Neural progenitor cell (in vitro differentiated cells): ENCODE results near the gene LIPI. TPM values are rescaled to one million over a fixed set of nuclear protein-coding genes. Genes with fewer than 3 reads are reported as not detected.

ENCODE experiments used
- DNase-seq: peaks from one replicate; pipeline ENCODE4 v3.0.0-alpha.2; 2016; ENCODE audit warnings: low spot score
- H2AFZ ChIP-seq: fragments of 200-600 bp; sonication (generic); replicated peaks from 2 replicates; pipeline ENCODE4 v1.6.1; 2016; ENCODE audit warnings: antibody characterized with exemption
- H3F3A ChIP-seq: fragments of 200-600 bp; sonication (generic); 2 replicates; pipeline ENCODE4 v1.6.1; 2016; ENCODE audit warnings: antibody characterized with exemption, low read depth
- H3K27ac ChIP-seq: fragments of 200-600 bp; sonication (generic); 2 replicates; pipeline ENCODE4 v1.5.1; 2016; ENCODE audit warnings: mild to moderate bottlenecking
- H3K27me3 ChIP-seq: fragments of 200-600 bp; sonication (generic); 2 replicates; pipeline ENCODE4 v1.6.1; 2016; ENCODE audit warnings: mild to moderate bottlenecking, moderate library complexity
- H3K36me3 ChIP-seq: fragments of 200-600 bp; sonication (generic); 2 replicates; pipeline ENCODE4 v1.5.1; 2016
- H3K4me1 ChIP-seq: fragments of 200-600 bp; sonication (generic); 2 replicates; pipeline ENCODE4 v1.6.1; 2016; ENCODE audit warnings: mixed run types
- H3K4me2 ChIP-seq: fragments of 200-600 bp; sonication (generic); 2 replicates; pipeline ENCODE4 v1.6.1; 2016
- H3K4me3 ChIP-seq: fragments of 200-600 bp; sonication (generic); 2 replicates; pipeline ENCODE4 v1.5.1; 2016
- H3K79me2 ChIP-seq: fragments of 200-600 bp; sonication (generic); 2 replicates; pipeline ENCODE4 v1.6.1; 2016; ENCODE audit warnings: low read depth
- H3K9ac ChIP-seq: fragments of 200-600 bp; sonication (generic); 2 replicates; pipeline ENCODE4 v1.6.1; 2016
- H3K9me3 ChIP-seq: fragments of 200-600 bp; sonication (generic); 2 replicates; pipeline ENCODE4 v1.5.1; 2016; ENCODE audit warnings: low read depth
- H4K20me1 ChIP-seq: fragments of 200-600 bp; sonication (generic); 2 replicates; pipeline ENCODE4 v1.6.1; 2016; ENCODE audit warnings: low read depth
- H3K27ac Mint-ChIP-seq: 3 replicates; pipeline ENCODE4 v1.8.0; 2021; ENCODE audit warnings: mixed read lengths
- H3K27me3 Mint-ChIP-seq: 2 replicates; pipeline ENCODE4 v1.8.0; 2022; ENCODE audit warnings: low read depth, mild to moderate bottlenecking, inconsistent platforms, moderate library complexity, mixed read lengths; ENCODE audit not compliant: insufficient read depth
- H3K36me3 Mint-ChIP-seq: 3 replicates; pipeline ENCODE4 v1.8.0; 2021; ENCODE audit warnings: mixed read lengths
- H3K4me1 Mint-ChIP-seq: 3 replicates; pipeline ENCODE4 v1.8.0; 2021; ENCODE audit warnings: mixed read lengths
- H3K4me3 Mint-ChIP-seq: 3 replicates; pipeline ENCODE4 v1.8.0; 2021; ENCODE audit warnings: mild to moderate bottlenecking, moderate library complexity, mixed read lengths
- H3K9me3 Mint-ChIP-seq: 3 replicates; pipeline ENCODE4 v1.8.0; 2020; ENCODE audit warnings: mixed read lengths
- CTCF ChIP-seq: fragments of 200-600 bp; sonication (generic); IDR thresholded peaks from 2 replicates; pipeline ENCODE4 v1.5.1; 2017; ENCODE audit warnings: antibody characterized with exemption, mild to moderate bottlenecking
- EZH2 ChIP-seq: fragments of 200-600 bp; sonication (generic); IDR thresholded peaks from 2 replicates; pipeline ENCODE4 v1.6.1; 2017; ENCODE audit warnings: antibody characterized with exemption, mild to moderate bottlenecking, moderate library complexity
- EZH2phosphoT487 ChIP-seq: fragments of 200-600 bp; sonication (generic); IDR thresholded peaks from 2 replicates; pipeline ENCODE4 v1.6.1; 2017; ENCODE audit warnings: antibody characterized with exemption
- total RNA-seq: library from RNA; depleted of rRNA; stranded (reverse); fragments of >200 nt; gene quantifications from 2 replicates; pipeline ENCODE4 v1.2.3, GENCODE V29; 2015; ENCODE audit warnings: low replicate concordance

Gene LIPI
- total RNA-seq, 1 donor from 2014 or later = not detected

GRCh38 chr21:14076143-14076806 is 134.5 kb downstream of the LIPI start:
- no peak overlapping the region for H3K4me3 ChIP-seq
- peaks cover 17% of the 10 kb centered on the region for H3F3A ChIP-seq
- H3K27me3 ChIP-seq = no peaks in the 10 kb centered on the region
- peaks cover 63% of the 10 kb centered on the region for H3K9me3 Mint-ChIP-seq
- H3K36me3 ChIP-seq = no peaks in the 10 kb centered on the region
- no peak overlapping the region for H3K4me2 ChIP-seq
- H3K79me2 ChIP-seq = no peaks in the 10 kb centered on the region
- H3K27ac Mint-ChIP-seq = no peak overlapping the region
- no peak for DNase-seq
- H3K4me1 ChIP-seq = peaks cover 16% of the 10 kb centered on the region
- no peak overlapping the region for H3K27ac ChIP-seq
- peaks cover 7% of the 10 kb centered on the region for H3K36me3 Mint-ChIP-seq
- no peak overlapping the region for H3K4me3 Mint-ChIP-seq
- no peaks in the 10 kb centered on the region for H3K9me3 ChIP-seq
- no peak overlapping the region for H2AFZ ChIP-seq
- no peaks in the 10 kb centered on the region for H4K20me1 ChIP-seq
- H3K27me3 Mint-ChIP-seq = peaks cover 9% of the 10 kb centered on the region
- H3K9ac ChIP-seq = no peak overlapping the region
- TF ChIP-seq EZH2 (no peak), EZH2phosphoT487 (no peak), CTCF (no peak)
- H3K4me1 Mint-ChIP-seq = peaks cover 11% of the 10 kb centered on the region

DNA sequence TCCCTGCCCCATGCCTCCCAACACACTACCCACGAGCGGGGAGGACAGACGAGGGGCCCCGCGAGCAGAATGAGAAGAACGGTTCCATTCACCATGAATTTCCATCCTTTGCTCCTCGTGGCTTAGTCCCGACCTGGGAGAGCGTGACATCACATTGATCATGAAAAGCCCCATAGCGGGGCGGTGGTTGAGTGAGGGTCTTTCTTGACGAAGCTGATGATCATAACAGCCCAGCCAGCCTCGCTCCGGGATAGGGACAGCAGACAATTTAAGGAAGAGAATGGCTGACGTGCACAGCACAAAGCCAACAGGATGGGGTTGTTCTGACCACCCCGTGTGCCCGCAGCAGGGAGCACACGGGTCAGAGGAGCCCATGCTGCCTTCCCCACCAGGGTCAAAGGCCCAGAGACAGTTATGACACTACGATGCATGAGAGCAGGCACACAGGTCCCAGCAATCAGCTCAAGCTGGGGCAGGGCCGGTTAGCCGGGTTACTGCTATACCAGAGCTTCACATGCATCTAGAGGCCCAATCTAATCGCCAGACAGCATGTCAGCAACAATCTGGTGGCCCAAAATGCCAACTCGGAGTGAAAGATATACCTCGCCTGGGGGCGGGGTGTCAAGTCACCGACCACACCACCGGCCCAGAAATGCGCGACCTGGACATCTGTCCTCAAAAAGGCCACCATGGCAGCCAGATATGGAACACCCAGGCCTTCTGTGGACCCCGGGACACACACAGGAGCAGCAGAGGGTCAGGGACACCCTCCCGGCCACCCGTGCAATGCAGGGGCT is 135.2 kb downstream of the LIPI start:
- H3K4me1 Mint-ChIP-seq = peaks cover 8% of the 10 kb centered on the region
- peaks cover 9% of the 10 kb centered on the region for H3K27me3 Mint-ChIP-seq
- Histone ChIP-seq H3K36me3 (no peaks in the 10 kb centered on the region), H3F3A (peaks cover 11% of the 10 kb centered on the region), H3K27ac (no peak overlapping the region), H3K9me3 (no peaks in the 10 kb centered on the region), H3K79me2 (no peaks in the 10 kb centered on the region), H3K9ac (no peak overlapping the region), H3K4me3 (no peak overlapping the region), H3K4me1 (peaks cover 9% of the 10 kb centered on the region), H3K4me2 (no peak overlapping the region), H4K20me1 (no peaks in the 10 kb centered on the region), H2AFZ (no peak overlapping the region), H3K27me3 (no peaks in the 10 kb centered on the region)
- peaks cover 62% of the 10 kb centered on the region for H3K9me3 Mint-ChIP-seq
- H3K36me3 Mint-ChIP-seq = peaks cover 7% of the 10 kb centered on the region
- no peak overlapping the region for H3K27ac Mint-ChIP-seq
- DNase-seq = no peak
- TF ChIP-seq CTCF = no peak
- TF ChIP-seq EZH2 = no peak
- TF ChIP-seq EZH2phosphoT487 = no peak
- H3K4me3 Mint-ChIP-seq = no peak overlapping the region

DNA sequence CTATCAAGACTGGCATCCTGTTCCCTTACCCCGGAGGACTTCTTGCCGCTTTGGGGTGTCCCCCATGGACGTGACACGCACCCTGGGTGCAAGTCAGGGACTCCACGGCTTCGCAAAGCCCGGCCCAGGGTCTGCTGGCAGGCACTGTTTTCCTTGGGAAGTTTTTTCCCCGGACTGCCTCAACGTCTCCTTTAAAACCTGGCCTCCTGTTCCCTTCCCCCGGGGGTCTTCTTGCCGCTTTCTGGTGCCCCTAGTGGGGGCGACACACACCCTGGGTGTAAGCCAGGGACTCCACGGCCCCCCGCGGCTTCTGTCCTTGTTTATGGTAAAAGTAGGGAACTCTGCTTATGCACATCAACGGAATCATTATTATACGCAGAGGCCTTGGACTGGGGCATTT is 136.6 kb downstream of the LIPI start:
- no peak overlapping the region for H3K27ac Mint-ChIP-seq
- peaks cover 65% of the 10 kb centered on the region for H3K9me3 Mint-ChIP-seq
- H4K20me1 ChIP-seq = no peaks in the 10 kb centered on the region
- H3F3A ChIP-seq = no peaks in the 10 kb centered on the region
- no peak overlapping the region for H3K9ac ChIP-seq
- H3K4me3 Mint-ChIP-seq = no peak overlapping the region
- H3K4me1 Mint-ChIP-seq = no peaks in the 10 kb centered on the region
- no peaks in the 10 kb centered on the region for H3K4me1 ChIP-seq
- TF ChIP-seq CTCF (no peak), EZH2 (no peak), EZH2phosphoT487 (no peak)
- H3K79me2 ChIP-seq = no peaks in the 10 kb centered on the region
- peaks cover 15% of the 10 kb centered on the region for H3K27me3 Mint-ChIP-seq
- no peaks in the 10 kb centered on the region for H3K27me3 ChIP-seq
- H3K36me3 Mint-ChIP-seq = peaks cover 9% of the 10 kb centered on the region
- no peak overlapping the region for H3K27ac ChIP-seq
- no peaks in the 10 kb centered on the region for H3K36me3 ChIP-seq
- no peak for DNase-seq
- H3K4me2 ChIP-seq = no peak overlapping the region
- H2AFZ ChIP-seq = no peak overlapping the region
- no peaks in the 10 kb centered on the region for H3K9me3 ChIP-seq
- no peak overlapping the region for H3K4me3 ChIP-seq
